Measurements from ENCODE around the gene PSG7.
"Not testable (repeated sequence)": the region's sequence is repeated elsewhere in the genome, so short reads cannot be mapped to it uniquely, and the experiment has no call there.

- peak; percentile 72 for TF ChIP-seq CTCF (IDR thresholded peaks at IDR 0.05)
- not testable (repeated sequence) for TF ChIP-seq ZFX (IDR thresholded peaks at IDR 0.05; ENCODE audit: borderline replicate concordance)
Observed at GRCh38 chr19:42930214-42930613, 6.8 kb downstream of the PSG7 start.

All from 22Rv1 (cell line).